Heart right ventricle (tissue), 16 donors: ENCODE results near the gene ARID2. TPM values are rescaled to one million over a fixed set of nuclear protein-coding genes. Genes with fewer than 3 reads are reported as not detected.

Source experiments
- ATAC-seq, 8 donors: fragments of 200-7000 bp; cut with Tn5 transposase; one replicate each; pipeline ENCODE4 v1.9.1; 2020; ENCODE audit warnings: mild to moderate bottlenecking in 8 of 8, moderate library complexity in 8 of 8, moderate number of reproducible peaks in 1 of 8
- DNase-seq, 2 donors: peaks; one replicate each; pipeline ENCODE4 v3.0.0-alpha.2; 2020
- H3K27ac ChIP-seq, 10 donors: fragments of 200-600 bp; sonication (generic) in 2 of 10; one replicate each; pipeline versions ENCODE4 v1.5.0 to v1.8.0; 2020 to 2022; ENCODE audit warnings: mild to moderate bottlenecking in 3 of 10
- H3K27me3 ChIP-seq, 7 donors: fragments of 200-600 bp; one replicate each; pipeline ENCODE4 v1.8.0; 2021 to 2022; ENCODE audit warnings: mild to moderate bottlenecking in 2 of 7
- H3K36me3 ChIP-seq, 9 donors: fragments of 200-600 bp; sonication (generic) in 1 of 9; one replicate each; pipeline versions ENCODE4 v1.5.0 to v1.8.0; 2020 to 2022; ENCODE audit warnings: mild to moderate bottlenecking in 2 of 9
- H3K4me1 ChIP-seq, 9 donors: fragments of 200-600 bp; sonication (generic) in 1 of 9; one replicate each; pipeline versions ENCODE4 v1.5.0 to v1.8.0; 2020 to 2022; ENCODE audit warnings: mild to moderate bottlenecking in 4 of 9
- H3K4me3 ChIP-seq, 10 donors: fragments of 200-600 bp; sonication (generic) in 2 of 10; one replicate each; pipeline versions ENCODE4 v1.5.0 to v1.8.0; 2020 to 2022; ENCODE audit warnings: mild to moderate bottlenecking in 7 of 10, moderate library complexity in 2 of 10
- H3K9me3 ChIP-seq, 11 donors: fragments of 200-600 bp in 10 of 11; sonication (generic) in 2 of 11; one replicate each; pipeline versions ENCODE4 v1.5.0 to v1.8.0; 2013 to 2022; ENCODE audit warnings: mild to moderate bottlenecking in 2 of 11, control low read depth in 1 of 11, moderate library complexity in 1 of 11
- WGBS, 2 donors: extraction: QIAGEN DNeasy Blood & Tissue Kit; methylation state at CpG; one replicate each; pipeline ENCODE4 v1.1.7; 2013; ENCODE audit warnings: inconsistent platforms in 1 of 2; 5-methylcytosine and 5-hydroxymethylcytosine counted together
- intact Hi-C, 10 donors: fragments of 100-400 bp; cut with DNase I; formaldehyde crosslinking; loops; one replicate each; pipeline versions ENCODE4 v1.11.1 to v1.14.2; 2022
- polyA plus RNA-seq, 2 donors: library from polyadenylated mRNA; stranded (reverse); fragments of 200-250 nt; gene quantifications; one replicate each; pipeline ENCODE4 v1.2.3, GENCODE V29; 2013
- total RNA-seq, 10 donors: library from RNA; stranded (reverse); fragmentation: NEBNext Ultra II Directional in 3 of 10; extraction: Animal tissue kit (Norgen Biotek cat#: 25700) in 3 of 10; gene quantifications; one replicate each; pipeline versions ENCODE4 v1.2.1 to v1.2.4, GENCODE V29; 2021 to 2023
- TF ChIP-seq, protein P1 (sequence below), 9 donors: fragments of 200-600 bp; sonication (generic) in 2 of 9; IDR thresholded peaks; one replicate each; pipeline versions ENCODE4 v1.5.0 to v1.8.0; 2021 to 2022; ENCODE audit warnings: antibody characterized with exemption in 9 of 9, mild to moderate bottlenecking in 5 of 9, moderate library complexity in 1 of 9
- donor health status: Arrhythmogenic right ventricular cardiomyopathy.
- donor health status: ischemic (EF 13 %, LVEDD 7.1; RV severe dilation, severe dysfunction).
- donor health status: healthy with polysubstance abuse.
- donor health status: DM: no; HTN: yes; CAD: no.
- donor health status: DM: no; HTN: no; CAD: no.
- donor health status: ischemic (EF 25% LVEDD 6.9; RV normal size, moderate dysfunction).
- donor health status: ischemic (EF 25% LVEDD 5.7; RV mildly dilated, moderate dysfunction).
- donor health status: healthy.
- donor health status: DM: yes; HTN: yes; CAD: no.
- donor health status: Ischemic cardiomyopathy.
- donor health status: ischemic (EF 35%, LVEDD 5.7; RV mildly dilated, moderate dysfunction).
- donor health status: nonischemic (EF 11% LVEDD 7.7; RV severe dilation, severe dysfunction).
- donor health status: DM: yes; HTN: yes; CAD: no.
- donor health status: PGD.
- donor health status: ischemic (EF 29% LVEDD 5.4; RV normal size, mild dysfunction).
- donor health status: nonischemic (EF 23%, LVEDD 6.1; RV moderate dilation, normal function).

ARID2 gene
- total and polyA plus RNA-seq, 12 donors, result 3.0 to 28.8 (median 18.6) TPM

GRCh38 chr12:45833401-45833800 lies 103.9 kb downstream of the ARID2 start:
- DNase-seq, result no peak
- Histone ChIP-seq H3K36me3 (peaks cover 0 to 49% (median 16%) of the 10 kb centered on the region in 9 donors), H3K9me3 (peaks cover 0 to 15% (median 0%) of the 10 kb centered on the region in 11 donors), H3K27ac (no peak overlapping the region), H3K4me3 (no peak overlapping the region), H3K4me1 (peaks cover 0 to 10% (median 4%) of the 10 kb centered on the region in 9 donors), H3K27me3 (no peaks in the 10 kb centered on the region)
- intact Hi-C loops, result no loop called here
- TF ChIP-seq, protein P1, sequence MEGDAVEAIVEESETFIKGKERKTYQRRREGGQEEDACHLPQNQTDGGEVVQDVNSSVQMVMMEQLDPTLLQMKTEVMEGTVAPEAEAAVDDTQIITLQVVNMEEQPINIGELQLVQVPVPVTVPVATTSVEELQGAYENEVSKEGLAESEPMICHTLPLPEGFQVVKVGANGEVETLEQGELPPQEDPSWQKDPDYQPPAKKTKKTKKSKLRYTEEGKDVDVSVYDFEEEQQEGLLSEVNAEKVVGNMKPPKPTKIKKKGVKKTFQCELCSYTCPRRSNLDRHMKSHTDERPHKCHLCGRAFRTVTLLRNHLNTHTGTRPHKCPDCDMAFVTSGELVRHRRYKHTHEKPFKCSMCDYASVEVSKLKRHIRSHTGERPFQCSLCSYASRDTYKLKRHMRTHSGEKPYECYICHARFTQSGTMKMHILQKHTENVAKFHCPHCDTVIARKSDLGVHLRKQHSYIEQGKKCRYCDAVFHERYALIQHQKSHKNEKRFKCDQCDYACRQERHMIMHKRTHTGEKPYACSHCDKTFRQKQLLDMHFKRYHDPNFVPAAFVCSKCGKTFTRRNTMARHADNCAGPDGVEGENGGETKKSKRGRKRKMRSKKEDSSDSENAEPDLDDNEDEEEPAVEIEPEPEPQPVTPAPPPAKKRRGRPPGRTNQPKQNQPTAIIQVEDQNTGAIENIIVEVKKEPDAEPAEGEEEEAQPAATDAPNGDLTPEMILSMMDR (IDR thresholded peaks at IDR 0.05), result no peak
- no peak for ATAC-seq

DNA sequence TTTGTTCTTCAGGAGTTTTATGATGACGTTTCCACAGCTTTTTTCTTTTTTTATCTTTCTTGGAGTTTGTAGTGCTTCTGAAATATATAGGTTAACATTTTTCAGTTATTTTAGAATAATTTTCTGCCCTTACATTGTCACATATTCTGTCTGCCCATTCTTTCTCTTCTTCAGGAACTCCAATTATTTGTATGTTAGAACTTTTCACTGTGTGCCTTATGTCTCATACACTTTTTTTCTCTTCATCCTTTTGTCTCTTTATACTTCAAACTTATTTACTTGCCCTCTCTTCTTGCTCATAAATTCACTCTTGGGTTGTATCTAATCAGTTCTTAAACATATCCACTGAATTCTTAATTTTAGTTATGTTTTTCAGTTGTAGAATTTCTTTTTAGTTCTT lies 105.3 kb downstream of the ARID2 start:
- ATAC-seq, result no peak
- Histone ChIP-seq H3K36me3 (peaks cover 0 to 62% (median 23%) of the 10 kb centered on the region in 9 donors), H3K27ac (no peak overlapping the region), H3K9me3 (peaks cover 0 to 15% (median 0%) of the 10 kb centered on the region in 11 donors), H3K4me3 (no peak overlapping the region), H3K4me1 (peaks cover 0 to 10% (median 0%) of the 10 kb centered on the region in 9 donors), H3K27me3 (no peaks in the 10 kb centered on the region)
- intact Hi-C loops, result no loop called here
- TF ChIP-seq, protein P1 (IDR thresholded peaks at IDR 0.05), result no peak
- 100% methylated on average over 1 of the region's 1 CpG for WGBS, 2 donors
- no peak for DNase-seq

DNA sequence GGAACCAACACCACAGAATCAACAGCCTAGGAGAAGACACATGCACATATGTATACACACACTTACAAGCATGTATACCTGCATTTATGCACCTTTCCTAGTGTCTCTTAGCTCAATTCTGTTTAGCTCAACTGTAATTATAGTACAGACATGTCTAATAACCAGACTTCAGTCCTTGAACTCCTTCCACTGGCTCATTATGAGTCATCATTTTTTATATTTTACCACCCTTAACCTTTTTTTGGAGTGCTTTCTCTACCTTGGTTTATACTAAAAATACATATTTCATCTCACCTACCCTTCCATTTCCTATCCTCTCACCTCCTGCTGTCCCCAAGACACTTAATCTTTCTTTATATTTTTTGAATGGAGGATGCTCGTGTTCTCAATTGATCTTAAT lies 110.4 kb downstream of the ARID2 start:
- intact Hi-C loops, result no loop called here
- Histone ChIP-seq H3K9me3 (peaks cover 0 to under 1% (median 0%) of the 10 kb centered on the region in 11 donors), H3K4me3 (no peak overlapping the region), H3K27me3 (no peaks in the 10 kb centered on the region), H3K4me1 (no peaks in the 10 kb centered on the region), H3K27ac (no peak overlapping the region), H3K36me3 (peaks cover 0 to 94% (median 33%) of the 10 kb centered on the region in 9 donors)
- TF ChIP-seq, protein P1 (IDR thresholded peaks at IDR 0.05), result no peak
- DNase-seq (no peak), ATAC-seq (no peak)
- 95 to 98% methylated on average over 1 of the region's 1 CpG for WGBS, 2 donors

GRCh38 chr12:45849289-45849688 lies 119.8 kb downstream of the ARID2 start:
- H3K9me3 ChIP-seq, result no peaks in the 10 kb centered on the region
- 94% methylated on average over 3 of the region's 3 CpGs for WGBS, 2 donors
- TF ChIP-seq, protein P1 (IDR thresholded peaks at IDR 0.05), result no peak
- DNase-seq (no peak), ATAC-seq (no peak)
- H3K27me3 ChIP-seq, result no peaks in the 10 kb centered on the region
- H3K4me3 ChIP-seq, result no peak overlapping the region
- H3K36me3 ChIP-seq, result peaks cover 0 to 86% (median 26%) of the 10 kb centered on the region in 9 donors
- no peak overlapping the region for H3K27ac ChIP-seq
- peaks cover 0 to 27% (median 7%) of the 10 kb centered on the region in 9 donors for H3K4me1 ChIP-seq
- intact Hi-C loops, result no loop called here
